ENCODE data around the gene MAGI2. TPM values are rescaled to one million over a fixed set of nuclear protein-coding genes. Genes with fewer than 3 reads are reported as not detected.

The MAGI2 gene
- total RNA-seq, 3 donors from 2014 or later (not counting 1 experiment from before 2014, with no cell fraction given) = 0.09 to 0.48 (median 0.27) TPM

DNA sequence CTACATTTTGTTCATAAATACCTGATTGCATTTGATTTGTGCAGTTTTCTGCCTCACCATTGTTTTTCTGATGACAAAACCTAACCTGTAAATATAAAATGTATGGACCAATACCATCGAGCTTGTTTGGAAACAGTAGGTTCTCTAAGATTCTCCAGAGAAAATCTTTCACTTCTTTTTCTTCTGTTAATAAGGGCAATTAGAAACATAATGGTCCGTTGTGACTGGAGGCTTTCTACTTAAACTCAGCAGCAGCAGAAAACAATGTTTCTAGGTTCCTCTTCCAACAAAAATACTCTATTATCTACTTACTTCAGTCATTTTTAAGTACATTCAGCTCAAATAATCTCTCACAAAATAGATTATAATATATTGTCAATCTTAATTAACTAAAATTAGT is 1053.4 kb downstream of the MAGI2 start:
- Mint-ChIP-seq H3K27ac (no peak overlapping the region), H3K4me1 (no peaks in the 10 kb centered on the region), H3K27me3 (ENCODE audit: low read depth in 2 of 2) (no peaks in the 10 kb centered on the region), H3K9me3 (peaks cover 5 to 10% of the 10 kb centered on the region in 2 donors), H3K36me3 (no peaks in the 10 kb centered on the region), H3K4me3 (no peak overlapping the region)
- Histone ChIP-seq H3K27ac (ENCODE audit: low read length) (no peak overlapping the region), H3K4me1 (ENCODE audit: control insufficient read depth, insufficient read depth, low read length) (no peaks in the 10 kb centered on the region), H3K9me3 (ENCODE audit: control insufficient read depth, insufficient read depth, low read length) (no peaks in the 10 kb centered on the region), H3K4me3 (ENCODE audit: low read length) (no peak overlapping the region), H3K36me3 (ENCODE audit: control insufficient read depth, insufficient read depth, low read length) (no peaks in the 10 kb centered on the region), H3K27me3 (ENCODE audit: control insufficient read depth, insufficient read depth, low read length) (no peaks in the 10 kb centered on the region)
- ATAC-seq (no peak), DNase-seq (no peak)
- intact Hi-C loops (cut with micrococcal nuclease) = no loop called here
- 60% methylated on average over 1 of the region's 2 CpGs for WGBS (ENCODE audit: insufficient coverage)
- TF ChIP-seq CTCF (IDR thresholded peaks at IDR 0.05) = no peak

- Mint-ChIP-seq H3K9me3 (peaks cover 7 to 10% of the 10 kb centered on the region in 2 donors), H3K27ac (no peak overlapping the region), H3K4me1 (no peaks in the 10 kb centered on the region), H3K4me3 (no peak overlapping the region), H3K27me3 (ENCODE audit: low read depth in 2 of 2) (peaks cover 0 to 3% of the 10 kb centered on the region in 2 donors), H3K36me3 (no peaks in the 10 kb centered on the region)
- Histone ChIP-seq H3K9me3 (ENCODE audit: control insufficient read depth, insufficient read depth, low read length) (no peaks in the 10 kb centered on the region), H3K4me3 (ENCODE audit: low read length) (no peak overlapping the region), H3K36me3 (ENCODE audit: control insufficient read depth, insufficient read depth, low read length) (no peaks in the 10 kb centered on the region), H3K4me1 (ENCODE audit: control insufficient read depth, insufficient read depth, low read length) (no peaks in the 10 kb centered on the region), H3K27me3 (ENCODE audit: control insufficient read depth, insufficient read depth, low read length) (no peaks in the 10 kb centered on the region), H3K27ac (ENCODE audit: low read length) (no peak overlapping the region)
- TF ChIP-seq CTCF (IDR thresholded peaks at IDR 0.05) = no peak
- ATAC-seq (no peak), DNase-seq (no peak)
- 75% methylated on average over 4 of the region's 4 CpGs for WGBS (ENCODE audit: insufficient coverage)
- intact Hi-C loops (cut with micrococcal nuclease) = no loop called here
Observed at GRCh38 chr7:78399033-78399769, 1054.3 kb downstream of the MAGI2 start.

GRCh38 chr7:78398576-78398975 is 1054.9 kb downstream of the MAGI2 start:
- Mint-ChIP-seq H3K4me3 (no peak overlapping the region), H3K27ac (no peak overlapping the region), H3K9me3 (peaks cover 7 to 10% of the 10 kb centered on the region in 2 donors), H3K27me3 (ENCODE audit: low read depth in 2 of 2) (peaks cover 0 to 3% of the 10 kb centered on the region in 2 donors), H3K36me3 (no peaks in the 10 kb centered on the region), H3K4me1 (no peaks in the 10 kb centered on the region)
- WGBS (ENCODE audit: insufficient coverage) = 57% methylated on average over 2 of the region's 2 CpGs
- Histone ChIP-seq H3K27ac (ENCODE audit: low read length) (no peak overlapping the region), H3K4me1 (ENCODE audit: control insufficient read depth, insufficient read depth, low read length) (no peaks in the 10 kb centered on the region), H3K36me3 (ENCODE audit: control insufficient read depth, insufficient read depth, low read length) (no peaks in the 10 kb centered on the region), H3K27me3 (ENCODE audit: control insufficient read depth, insufficient read depth, low read length) (no peaks in the 10 kb centered on the region), H3K9me3 (ENCODE audit: control insufficient read depth, insufficient read depth, low read length) (no peaks in the 10 kb centered on the region), H3K4me3 (ENCODE audit: low read length) (no peak overlapping the region)
- intact Hi-C loops (cut with micrococcal nuclease) = no loop called here
- TF ChIP-seq CTCF (IDR thresholded peaks at IDR 0.05) = no peak
- DNase-seq = no peak
- ATAC-seq = no peak

GRCh38 chr7:78398081-78398480 is 1055.4 kb downstream of the MAGI2 start:
- H3K4me1 ChIP-seq (ENCODE audit: control insufficient read depth, insufficient read depth, low read length) = no peaks in the 10 kb centered on the region
- Mint-ChIP-seq H3K4me1 (no peaks in the 10 kb centered on the region), H3K4me3 (no peak overlapping the region), H3K36me3 (no peaks in the 10 kb centered on the region), H3K27me3 (ENCODE audit: low read depth in 2 of 2) (peaks cover 0 to 3% of the 10 kb centered on the region in 2 donors), H3K9me3 (peaks cover 7 to 10% of the 10 kb centered on the region in 2 donors), H3K27ac (no peak overlapping the region)
- H3K4me3 ChIP-seq (ENCODE audit: low read length) = no peak overlapping the region
- WGBS (ENCODE audit: insufficient coverage) = 90% methylated on average over 5 of the region's 5 CpGs
- TF ChIP-seq CTCF (IDR thresholded peaks at IDR 0.05) = no peak
- ATAC-seq (no peak), DNase-seq (no peak)
- intact Hi-C loops (cut with micrococcal nuclease) = no loop called here
- no peaks in the 10 kb centered on the region for H3K9me3 ChIP-seq (ENCODE audit: control insufficient read depth, insufficient read depth, low read length)
- H3K27me3 ChIP-seq (ENCODE audit: control insufficient read depth, insufficient read depth, low read length) = no peaks in the 10 kb centered on the region
- no peak overlapping the region for H3K27ac ChIP-seq (ENCODE audit: low read length)
- H3K36me3 ChIP-seq (ENCODE audit: control insufficient read depth, insufficient read depth, low read length) = no peaks in the 10 kb centered on the region

Data from natural killer cell (primary cell).